SK-N-SH (cell line): Measurements from ENCODE around the gene PIPOX. TPM values are rescaled to one million over a fixed set of nuclear protein-coding genes. Genes with fewer than 3 reads are reported as not detected.

Source experiments
- CTCF ChIA-PET: fragments of 300-600, 350-600 bp; formaldehyde crosslinking; extraction: SDS; loops from one replicate; lab custom pipeline; 2021; lab: Yijun Ruan, JAX
- POLR2A ChIA-PET: fragments of 350-600 bp; sonication (Branson Sonifier 250); formaldehyde crosslinking; extraction: SDS; loops from one replicate; lab custom pipeline; 2020; ENCODE audit warnings: antibody characterized with exemption, inconsistent platforms; lab: Yijun Ruan, JAX
- DNase-seq: peaks from one replicate; pipeline ENCODE4 v3.0.0; 2012
- H2AFZ ChIP-seq: fragments of 200-600 bp; sonication (generic); 2 replicates; pipeline ENCODE4 v1.8.1; 2016; ENCODE audit warnings: antibody characterized with exemption, mild to moderate bottlenecking, low read depth
- H3F3A ChIP-seq: fragments of 200-600 bp; sonication (generic); replicated peaks from 2 replicates; pipeline ENCODE3; 2016; ENCODE audit warnings: antibody characterized with exemption, mild to moderate bottlenecking; ENCODE audit not compliant: insufficient read depth
- H3K27ac ChIP-seq, 2 experiments: fragments of 200-500 bp in 1 of 2; fragments of 200-600 bp in 1 of 2; sonication (Bioruptor generic) in 1 of 2; sonication (generic), shearing (Covaris generic) in 1 of 2; 2 replicates each; pipeline versions ENCODE4 v1.5.1 to v1.6.1; 2014 to 2016; ENCODE audit warnings: low read depth in 2 of 2, inconsistent platforms in 1 of 2, low read length in 1 of 2, mild to moderate bottlenecking in 1 of 2, mixed read lengths in 1 of 2
- H3K27me3 ChIP-seq: fragments of 200-600 bp; sonication (generic), shearing (Covaris generic); 2 replicates; pipeline ENCODE4 v1.6.1; 2016; ENCODE audit warnings: mixed run types; ENCODE audit not compliant: insufficient read depth
- H3K36me3 ChIP-seq, 2 experiments: fragments of 200-500 bp in 1 of 2; fragments of 200-600 bp in 1 of 2; sonication (Bioruptor generic) in 1 of 2; sonication (generic) in 1 of 2; replicated peaks in 1 of 2; 2 replicates each; pipeline versions ENCODE3 to v1.5.1; 2014 to 2016; ENCODE audit warnings: low read length in 1 of 2, mild to moderate bottlenecking in 1 of 2; ENCODE audit not compliant: insufficient read depth in 2 of 2, control insufficient read depth in 1 of 2
- H3K4me1 ChIP-seq, 2 experiments: fragments of 200-500 bp in 1 of 2; fragments of 200-600 bp in 1 of 2; sonication (Bioruptor generic) in 1 of 2; sonication (generic), shearing (Covaris generic) in 1 of 2; 2 replicates each; pipeline versions ENCODE4 v1.5.1 to v1.6.1; 2014 to 2016; ENCODE audit warnings: low read depth in 1 of 2, low read length in 1 of 2, mixed run types in 1 of 2; ENCODE audit not compliant: insufficient read depth in 2 of 2, control insufficient read depth in 1 of 2
- H3K4me2 ChIP-seq: fragments of 200-600 bp; sonication (generic), shearing (Covaris generic); 2 replicates; pipeline ENCODE4 v1.6.1; 2017; ENCODE audit warnings: mixed run types
- H3K4me3 ChIP-seq, 2 experiments: fragments of 200-500 bp in 1 of 2; fragments of 200-600 bp in 1 of 2; sonication (Bioruptor generic) in 1 of 2; sonication (generic), shearing (Covaris generic) in 1 of 2; 2 replicates each; pipeline versions ENCODE4 v1.5.1 to v1.8.1; 2014 to 2016; ENCODE audit warnings: low read depth in 2 of 2, inconsistent platforms in 1 of 2, low read length in 1 of 2, mild to moderate bottlenecking in 1 of 2, mixed read lengths in 1 of 2, moderate library complexity in 1 of 2
- H3K79me2 ChIP-seq: fragments of 200-600 bp; sonication (generic); 2 replicates; pipeline ENCODE4 v1.8.1; 2017; ENCODE audit warnings: mild to moderate bottlenecking; ENCODE audit not compliant: insufficient read depth
- H3K9ac ChIP-seq: fragments of 200-600 bp; sonication (generic); 2 replicates; pipeline ENCODE4 v1.6.1; 2017; ENCODE audit warnings: mixed run types
- H3K9me2 ChIP-seq: fragments of 200-600 bp; sonication (generic); 2 replicates; pipeline ENCODE4 v1.6.1; 2017; ENCODE audit warnings: mixed run types
- H3K9me3 ChIP-seq: fragments of 200-600 bp; sonication (generic); 2 replicates; pipeline ENCODE4 v1.6.1; 2017; ENCODE audit warnings: mixed run types, mild to moderate bottlenecking, moderate library complexity
- H4K20me1 ChIP-seq: fragments of 200-600 bp; sonication (generic); 2 replicates; pipeline ENCODE4 v1.6.1; 2017; ENCODE audit warnings: mild to moderate bottlenecking, mixed run types; ENCODE audit not compliant: insufficient read depth
- CHD2 ChIP-seq: fragments of 150-350 bp; IDR thresholded peaks from 2 replicates; pipeline ENCODE4 v1.6.1; 2018; ENCODE audit warnings: low read length; ENCODE audit not compliant: partially characterized antibody
- ELF1 ChIP-seq: IDR thresholded peaks from 2 replicates; pipeline ENCODE4 v1.4.0; 2012
- EZH2phosphoT487 ChIP-seq: fragments of 200-600 bp; sonication (generic); IDR thresholded peaks from 2 replicates; pipeline ENCODE4 v1.6.1; 2017; ENCODE audit warnings: low read depth, mixed run types, mild to moderate bottlenecking, antibody characterized with exemption, moderate library complexity, borderline replicate concordance
- FOXM1 ChIP-seq: IDR thresholded peaks from 2 replicates; pipeline ENCODE4 v1.4.0; 2012; ENCODE audit warnings: low read depth, mild to moderate bottlenecking
- GABPA ChIP-seq: IDR thresholded peaks from 2 replicates; pipeline ENCODE4 v1.4.0; 2012; ENCODE audit warnings: low read depth, mild to moderate bottlenecking
- GATA2 ChIP-seq: sonication (generic); formaldehyde crosslinking; IDR thresholded peaks from 2 replicates; pipeline ENCODE4 v1.5.0; 2020; ENCODE audit warnings: mild to moderate bottlenecking, missing genetic modification reagents
- MXI1 ChIP-seq: IDR thresholded peaks from 2 replicates; pipeline ENCODE4 v1.6.1; 2012; ENCODE audit warnings: mild to moderate bottlenecking, low read depth, low read length, improper control_type of control experiment
- POLR2AphosphoS5 ChIP-seq: IDR thresholded peaks from 2 replicates; pipeline ENCODE4 v1.6.1; 2012; ENCODE audit warnings: low read depth, low read length
- RFX5 ChIP-seq: IDR thresholded peaks from 2 replicates; pipeline ENCODE4 v1.6.1; 2012; ENCODE audit warnings: mild to moderate bottlenecking, improper control_type of control experiment, low read length
- SMC3 ChIP-seq: IDR thresholded peaks from 2 replicates; pipeline ENCODE4 v1.6.1; 2012; ENCODE audit warnings: low read depth, low read length, improper control_type of control experiment
- TAF1 ChIP-seq: IDR thresholded peaks from 2 replicates; pipeline ENCODE4 v1.6.1; 2012; ENCODE audit warnings: low read depth, mild to moderate bottlenecking, low read length, moderate library complexity, borderline replicate concordance
- TCF12 ChIP-seq: IDR thresholded peaks from 2 replicates; pipeline ENCODE4 v1.4.0; 2012
- TEAD4 ChIP-seq: IDR thresholded peaks from 2 replicates; pipeline ENCODE4 v1.4.0; 2012; ENCODE audit warnings: mild to moderate bottlenecking, borderline replicate concordance; ENCODE audit not compliant: insufficient read depth
- YY1 ChIP-seq: IDR thresholded peaks from 2 replicates; pipeline ENCODE4 v1.4.0; 2012; ENCODE audit warnings: low read depth, mild to moderate bottlenecking
- WGBS: methylation state at CpG from one replicate; pipeline ENCODE4 v1.1.6; 2017; ENCODE audit warnings: low lambda C conversion rate; 5-methylcytosine and 5-hydroxymethylcytosine counted together
- polyA plus RNA-seq, 3 experiments: library from polyadenylated mRNA; depleted of rRNA; stranded (reverse); fragments of >200 nt; gene quantifications; 2 replicates each; pipeline ENCODE4 v1.2.3, GENCODE V29; 2012
- TF ChIP-seq, protein P1 (sequence below): IDR thresholded peaks from 2 replicates; pipeline ENCODE4 v1.4.0; 2012; ENCODE audit warnings: low read depth
- TF ChIP-seq, protein P2 (sequence below): IDR thresholded peaks from 2 replicates; pipeline ENCODE4; 2012
- TF ChIP-seq, protein P3 (sequence below): fragments of 200-600 bp; sonication (generic); IDR thresholded peaks from 2 replicates; pipeline ENCODE4 v1.6.1; 2017; ENCODE audit warnings: antibody characterized with exemption, mild to moderate bottlenecking, moderate library complexity
- TF ChIP-seq, protein P4 (sequence below): fragments of 150-350 bp; IDR thresholded peaks from 2 replicates; pipeline ENCODE4 v1.6.1; 2016; ENCODE audit warnings: mild to moderate bottlenecking, low read depth, low read length

The PIPOX gene
- polyA plus RNA-seq, 1 of the 3 experiments (the other 2 are of a cell fraction), result 0.31 TPM

DNA sequence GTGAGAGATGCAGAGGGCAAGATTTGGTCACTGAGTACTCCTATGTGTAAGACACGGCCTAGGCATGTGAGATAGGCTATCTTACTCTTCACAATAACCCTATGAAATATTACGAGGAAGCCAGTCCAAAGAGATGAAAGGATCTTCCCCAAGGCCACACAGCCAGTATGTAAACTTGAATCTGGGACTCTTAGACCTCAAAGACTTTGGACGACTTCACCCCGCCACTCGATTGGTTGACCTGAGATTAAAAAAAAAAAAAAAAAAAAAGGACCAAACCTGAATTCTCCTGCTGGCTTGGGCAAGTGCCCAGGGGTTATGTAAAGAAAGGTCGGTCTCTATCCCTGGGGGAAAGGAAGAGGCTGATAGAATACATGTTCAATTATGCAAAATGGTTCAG, 33.1 kb downstream of the PIPOX start:
- Histone ChIP-seq H3K9ac (no peak overlapping the region), H3F3A (no peaks in the 10 kb centered on the region), H3K79me2 (no peaks in the 10 kb centered on the region), H3K9me2 (no peaks in the 10 kb centered on the region), H4K20me1 (no peaks in the 10 kb centered on the region), H3K27ac (no peak overlapping the region), H3K4me2 (no peak overlapping the region), H3K36me3 (peaks cover 0 to 4% of the 10 kb centered on the region in 2 experiments), H3K4me1 (peaks cover 0 to 12% of the 10 kb centered on the region in 2 experiments; a peak in 1 of 4 replicates), H2AFZ (no peak overlapping the region), H3K4me3 (no peak overlapping the region), H3K9me3 (no peaks in the 10 kb centered on the region), H3K27me3 (no peaks in the 10 kb centered on the region)
- POLR2A ChIA-PET, result no interaction called here
- no peak for DNase-seq
- 91% methylated on average over 6 of the region's 6 CpGs for WGBS
- CTCF ChIA-PET, result interaction anchor here (1.3 to 2.0 kb wide), 3 partner anchors 15 to 44 kb away, joined by 3 to 5 read pairs (median 3); no protein-coding TSS in a partner anchor
- TF ChIP-seq POLR2AphosphoS5 (no peak), GATA2 (no peak), TCF12 (no peak), MXI1 (no peak), TAF1 (no peak), RFX5 (no peak), FOXM1 (no peak), ELF1 (no peak), CHD2 (no peak), YY1 (no peak), SMC3 (no peak), TEAD4 (no peak), EZH2phosphoT487 (no peak), GABPA (no peak)
- TF ChIP-seq, protein P1, sequence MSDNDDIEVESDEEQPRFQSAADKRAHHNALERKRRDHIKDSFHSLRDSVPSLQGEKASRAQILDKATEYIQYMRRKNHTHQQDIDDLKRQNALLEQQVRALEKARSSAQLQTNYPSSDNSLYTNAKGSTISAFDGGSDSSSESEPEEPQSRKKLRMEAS, result no peak
- TF ChIP-seq, protein P2, sequence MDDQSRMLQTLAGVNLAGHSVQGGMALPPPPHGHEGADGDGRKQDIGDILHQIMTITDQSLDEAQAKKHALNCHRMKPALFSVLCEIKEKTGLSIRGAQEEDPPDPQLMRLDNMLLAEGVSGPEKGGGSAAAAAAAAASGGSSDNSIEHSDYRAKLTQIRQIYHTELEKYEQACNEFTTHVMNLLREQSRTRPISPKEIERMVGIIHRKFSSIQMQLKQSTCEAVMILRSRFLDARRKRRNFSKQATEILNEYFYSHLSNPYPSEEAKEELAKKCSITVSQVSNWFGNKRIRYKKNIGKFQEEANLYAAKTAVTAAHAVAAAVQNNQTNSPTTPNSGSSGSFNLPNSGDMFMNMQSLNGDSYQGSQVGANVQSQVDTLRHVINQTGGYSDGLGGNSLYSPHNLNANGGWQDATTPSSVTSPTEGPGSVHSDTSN, result no peak
- TF ChIP-seq, protein P3, sequence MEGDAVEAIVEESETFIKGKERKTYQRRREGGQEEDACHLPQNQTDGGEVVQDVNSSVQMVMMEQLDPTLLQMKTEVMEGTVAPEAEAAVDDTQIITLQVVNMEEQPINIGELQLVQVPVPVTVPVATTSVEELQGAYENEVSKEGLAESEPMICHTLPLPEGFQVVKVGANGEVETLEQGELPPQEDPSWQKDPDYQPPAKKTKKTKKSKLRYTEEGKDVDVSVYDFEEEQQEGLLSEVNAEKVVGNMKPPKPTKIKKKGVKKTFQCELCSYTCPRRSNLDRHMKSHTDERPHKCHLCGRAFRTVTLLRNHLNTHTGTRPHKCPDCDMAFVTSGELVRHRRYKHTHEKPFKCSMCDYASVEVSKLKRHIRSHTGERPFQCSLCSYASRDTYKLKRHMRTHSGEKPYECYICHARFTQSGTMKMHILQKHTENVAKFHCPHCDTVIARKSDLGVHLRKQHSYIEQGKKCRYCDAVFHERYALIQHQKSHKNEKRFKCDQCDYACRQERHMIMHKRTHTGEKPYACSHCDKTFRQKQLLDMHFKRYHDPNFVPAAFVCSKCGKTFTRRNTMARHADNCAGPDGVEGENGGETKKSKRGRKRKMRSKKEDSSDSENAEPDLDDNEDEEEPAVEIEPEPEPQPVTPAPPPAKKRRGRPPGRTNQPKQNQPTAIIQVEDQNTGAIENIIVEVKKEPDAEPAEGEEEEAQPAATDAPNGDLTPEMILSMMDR, result no peak
- TF ChIP-seq, protein P4, sequence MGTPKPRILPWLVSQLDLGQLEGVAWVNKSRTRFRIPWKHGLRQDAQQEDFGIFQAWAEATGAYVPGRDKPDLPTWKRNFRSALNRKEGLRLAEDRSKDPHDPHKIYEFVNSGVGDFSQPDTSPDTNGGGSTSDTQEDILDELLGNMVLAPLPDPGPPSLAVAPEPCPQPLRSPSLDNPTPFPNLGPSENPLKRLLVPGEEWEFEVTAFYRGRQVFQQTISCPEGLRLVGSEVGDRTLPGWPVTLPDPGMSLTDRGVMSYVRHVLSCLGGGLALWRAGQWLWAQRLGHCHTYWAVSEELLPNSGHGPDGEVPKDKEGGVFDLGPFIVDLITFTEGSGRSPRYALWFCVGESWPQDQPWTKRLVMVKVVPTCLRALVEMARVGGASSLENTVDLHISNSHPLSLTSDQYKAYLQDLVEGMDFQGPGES, result no peak
